Measurements from ENCODE around the gene MAPK9.

Gene MAPK9

DNA sequence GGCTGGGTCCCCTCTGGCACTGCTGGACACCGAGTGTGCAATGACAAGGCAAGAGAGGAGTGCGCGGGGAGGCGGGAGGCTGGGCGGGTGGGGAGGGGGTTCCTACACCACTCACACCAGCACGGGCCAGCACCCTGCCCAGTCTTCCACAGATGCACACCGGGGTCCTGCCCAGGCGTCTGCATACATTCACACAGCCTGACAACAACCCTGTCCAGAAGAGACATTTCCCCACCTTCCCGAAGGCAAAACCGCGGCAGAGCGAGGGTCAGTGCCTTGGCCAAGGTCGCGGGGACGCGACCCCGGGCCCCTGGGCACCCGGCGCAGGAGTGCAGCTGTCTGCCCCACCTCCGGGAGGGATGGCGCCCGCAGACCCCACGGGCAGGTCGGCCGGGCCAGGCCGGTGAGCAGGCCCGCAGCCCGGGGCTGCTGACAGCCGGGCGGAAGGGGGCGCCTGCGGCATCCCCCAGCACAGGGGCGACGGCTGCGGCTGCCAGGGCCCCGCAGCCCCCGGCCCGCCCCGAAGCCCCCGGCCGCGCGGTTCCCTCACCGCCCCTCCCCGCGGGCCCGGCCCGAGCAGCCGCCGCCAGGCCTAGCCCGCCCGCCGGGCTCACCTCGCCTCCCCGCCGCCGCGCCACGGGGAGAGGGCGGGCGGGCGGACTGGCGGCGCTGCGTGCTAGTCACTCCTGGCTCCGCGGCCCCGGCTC is 496 bp downstream of the MAPK9 start:
- peak; percentile 16 for DNase-seq

DNA sequence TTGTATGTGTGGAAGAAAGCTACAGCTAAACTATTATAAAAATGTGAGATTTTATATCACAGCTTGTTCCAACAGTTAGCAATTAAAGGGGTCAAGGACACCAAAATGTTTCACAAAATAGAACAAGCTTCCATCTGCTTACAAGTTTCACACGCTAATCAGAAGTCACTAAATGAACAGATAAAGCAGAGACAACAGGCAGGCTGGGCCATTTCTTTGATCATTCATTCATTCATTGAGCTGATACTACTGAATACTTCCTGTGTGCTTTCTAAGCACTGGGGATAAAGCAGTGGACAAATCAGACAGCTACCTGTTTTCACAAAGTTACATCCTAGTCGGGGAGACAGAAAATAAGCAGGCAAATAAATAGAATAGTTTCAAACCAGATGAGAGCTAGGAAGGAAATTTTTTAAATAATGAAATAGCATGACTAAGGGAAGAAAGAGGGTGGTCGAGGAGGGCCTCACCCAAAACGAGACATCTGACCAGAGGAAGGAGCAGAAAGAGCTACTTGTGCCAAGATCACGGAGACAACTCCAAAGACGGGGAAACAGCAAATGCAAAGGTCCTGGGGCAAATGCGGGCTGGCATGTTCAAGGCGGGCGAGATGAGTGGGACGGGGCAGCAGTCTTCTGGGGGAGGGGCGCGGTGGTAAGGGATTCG is 1.2 kb downstream of the MAPK9 start:
- no peak for DNase-seq

DNA sequence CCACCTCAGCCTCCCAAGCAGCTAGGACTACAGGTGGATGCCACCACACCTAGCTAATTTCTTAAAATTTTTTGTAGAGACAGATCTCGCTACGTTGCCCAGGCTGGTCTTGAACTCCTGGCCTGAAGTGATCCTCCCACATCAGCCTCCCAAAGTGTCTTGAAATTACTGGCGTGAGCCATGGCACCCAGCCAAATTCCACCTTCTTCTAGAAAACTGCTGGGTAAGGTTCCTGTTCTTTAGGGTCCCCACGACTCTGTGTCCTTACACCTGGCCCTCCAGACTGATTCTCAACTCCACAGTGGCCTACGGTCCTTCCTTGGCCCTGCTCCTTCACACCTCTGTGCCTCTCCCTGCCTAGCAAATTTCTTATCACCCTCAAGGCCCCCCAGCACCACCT is 1.9 kb downstream of the MAPK9 start:
- DNase-seq = no peak

DNA sequence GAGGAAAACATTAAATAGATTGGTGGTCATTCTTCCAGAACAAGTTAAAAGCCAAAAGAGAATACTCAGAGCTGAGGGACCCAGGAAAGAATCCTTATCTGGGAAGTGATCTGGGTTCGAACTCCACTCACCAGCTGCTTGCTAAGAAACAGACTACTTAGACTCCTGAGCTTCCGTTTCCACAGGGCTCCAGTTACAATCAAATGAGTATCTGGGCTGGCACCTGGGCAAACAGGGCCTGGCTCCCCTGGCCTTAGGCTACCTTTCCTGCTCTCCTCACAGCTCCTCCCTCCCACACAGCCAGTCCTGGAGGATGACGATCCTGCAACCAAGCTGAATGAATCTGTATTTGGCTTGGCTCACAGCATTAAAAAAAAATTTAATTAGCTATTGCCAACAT is 2.5 kb downstream of the MAPK9 start:
- peak; percentile 21 for DNase-seq

DNA sequence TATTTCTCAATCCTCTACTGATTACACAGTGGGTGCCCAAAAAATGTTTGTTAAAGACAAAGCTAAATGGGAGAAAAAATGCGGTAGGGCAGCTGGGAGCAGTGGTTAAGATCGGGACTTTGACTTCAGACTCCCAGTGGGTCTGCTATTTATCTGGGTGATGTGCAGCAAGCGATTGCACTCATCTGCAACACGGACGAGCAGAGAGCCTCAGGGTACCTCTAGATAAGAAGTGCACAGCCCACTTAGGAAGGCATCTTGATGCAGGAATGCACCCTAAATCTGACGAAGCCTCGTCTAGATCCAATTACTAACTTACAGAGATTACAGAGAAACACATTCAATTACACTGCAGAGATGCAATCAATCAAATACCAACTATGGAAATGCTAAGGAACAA is 4.0 kb downstream of the MAPK9 start:
- no peak for DNase-seq

DNA sequence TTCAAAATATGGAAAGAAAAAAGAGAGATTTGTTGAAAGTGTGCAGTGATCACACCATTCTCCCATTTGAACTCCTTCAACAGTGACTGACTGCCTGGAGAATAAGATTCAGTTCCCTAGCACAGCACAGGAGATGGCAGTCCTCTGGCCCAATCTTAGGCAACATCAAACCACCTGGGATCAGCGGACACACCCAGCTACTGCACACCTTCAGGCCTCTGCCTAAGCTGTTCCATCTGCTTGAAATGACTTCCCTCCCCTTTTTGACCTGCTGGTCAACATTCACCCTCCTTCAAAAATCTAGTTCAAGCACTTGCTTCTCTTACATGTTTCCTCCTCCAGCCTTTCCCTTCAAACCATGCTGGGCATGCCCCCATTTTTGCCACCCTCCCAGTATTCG is 4.5 kb downstream of the MAPK9 start:
- no peak for DNase-seq

DNA sequence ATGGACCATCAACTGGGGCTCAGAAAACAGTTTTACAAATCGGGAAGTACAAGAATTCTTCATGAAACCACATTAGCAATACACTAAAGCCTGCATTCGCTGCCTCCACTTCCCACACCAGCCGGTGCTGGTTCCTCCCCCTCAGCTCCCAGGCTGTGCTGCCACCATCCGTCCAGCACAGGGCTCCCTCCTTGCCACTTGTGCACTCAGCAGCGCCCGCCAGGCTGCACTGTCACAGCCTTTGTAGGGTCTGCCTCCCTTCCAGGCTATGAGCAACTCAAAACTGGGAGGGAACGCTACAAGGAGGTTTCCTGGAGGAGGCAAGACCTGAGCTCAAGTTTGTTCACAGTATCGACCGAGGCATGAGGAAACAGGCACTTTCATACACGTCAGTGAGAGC is 7.7 kb downstream of the MAPK9 start:
- DNase-seq = no peak

DNA sequence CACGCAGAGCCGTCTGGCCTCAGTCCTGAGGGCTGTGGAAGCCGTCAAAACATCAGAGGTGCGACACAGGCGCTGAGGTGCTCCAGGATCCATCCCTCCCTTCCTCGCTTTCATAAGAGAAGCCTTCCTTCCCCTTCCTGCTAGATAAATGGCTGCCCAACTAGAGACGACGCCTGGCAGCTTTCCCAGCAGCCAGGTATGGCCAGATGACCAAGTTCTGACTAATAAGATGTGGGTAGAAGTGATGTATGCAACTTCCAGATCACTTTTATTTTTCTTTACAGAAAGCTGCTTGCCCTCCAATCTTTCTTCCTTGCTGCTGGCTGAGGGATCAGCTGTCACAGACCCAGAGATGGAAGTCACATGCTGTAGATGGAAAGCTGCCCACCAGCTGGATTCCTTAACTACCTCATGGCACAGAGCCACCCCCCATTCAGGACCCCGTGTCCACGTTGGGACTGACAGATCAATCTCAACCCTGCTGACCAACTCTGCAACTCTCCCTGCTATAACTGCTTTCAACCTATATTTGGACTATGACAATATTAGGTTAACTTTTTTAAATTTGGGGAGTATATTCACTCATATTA is 8.8 kb downstream of the MAPK9 start:
- DNase-seq = no peak

DNA sequence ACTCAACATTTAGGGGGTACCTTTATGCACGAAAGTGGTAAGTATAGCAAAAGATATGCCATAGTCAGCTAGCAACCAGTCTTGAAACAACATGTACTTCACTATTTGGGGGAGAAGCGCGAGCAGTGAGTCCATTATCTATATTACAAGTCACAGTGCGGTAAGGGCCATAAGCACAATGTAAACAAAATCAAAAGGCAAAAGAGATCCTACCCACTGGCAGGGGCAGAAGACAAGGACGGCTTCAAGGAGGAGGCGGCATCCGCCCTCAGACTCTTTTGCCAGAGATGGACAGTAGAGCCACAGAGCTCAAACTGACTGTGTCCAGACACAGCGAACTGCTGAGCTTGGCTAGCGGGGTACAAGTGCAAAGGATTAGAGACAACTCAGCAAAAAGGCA is 9.6 kb downstream of the MAPK9 start:
- no peak for DNase-seq

DNA sequence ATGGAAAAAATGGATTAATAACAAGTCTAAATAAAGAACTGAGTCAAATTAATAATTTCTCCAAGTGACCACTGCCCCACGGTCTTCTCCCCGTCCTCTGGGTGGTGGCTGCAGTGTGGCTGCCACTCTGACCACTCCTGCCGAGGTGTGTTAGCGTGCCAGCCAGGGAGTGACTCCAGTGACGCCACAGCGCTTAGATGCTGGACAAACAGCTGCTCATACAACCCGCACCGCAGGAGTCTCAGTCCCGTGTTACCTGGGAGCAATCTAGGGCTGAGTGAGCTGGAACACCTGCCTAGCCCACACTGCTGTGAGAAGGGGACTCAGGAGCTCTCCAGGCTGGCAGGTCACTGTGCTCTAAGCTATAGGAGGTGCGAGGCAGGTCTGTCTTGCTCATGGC is 10.2 kb downstream of the MAPK9 start:
- DNase-seq = no peak

DNA sequence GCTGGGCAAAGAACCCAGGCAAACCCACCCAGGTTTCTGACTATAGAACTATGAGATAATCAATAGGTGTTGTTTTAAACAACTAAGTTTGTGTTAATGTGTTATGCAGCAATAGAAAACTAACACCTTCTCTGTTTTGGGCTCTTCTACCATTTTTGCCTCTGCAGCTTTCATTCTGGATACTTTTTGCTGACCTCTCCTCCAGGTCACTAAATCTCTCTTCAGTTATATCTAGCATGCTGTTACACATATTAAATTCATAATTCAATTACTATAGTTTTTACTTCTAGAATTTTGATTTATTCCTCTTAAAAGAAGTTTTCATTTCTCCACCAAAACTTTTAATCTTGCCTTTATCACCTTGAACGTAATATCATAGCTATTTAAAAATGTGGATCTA is 17.2 kb downstream of the MAPK9 start:
- no peak for DNase-seq

DNA sequence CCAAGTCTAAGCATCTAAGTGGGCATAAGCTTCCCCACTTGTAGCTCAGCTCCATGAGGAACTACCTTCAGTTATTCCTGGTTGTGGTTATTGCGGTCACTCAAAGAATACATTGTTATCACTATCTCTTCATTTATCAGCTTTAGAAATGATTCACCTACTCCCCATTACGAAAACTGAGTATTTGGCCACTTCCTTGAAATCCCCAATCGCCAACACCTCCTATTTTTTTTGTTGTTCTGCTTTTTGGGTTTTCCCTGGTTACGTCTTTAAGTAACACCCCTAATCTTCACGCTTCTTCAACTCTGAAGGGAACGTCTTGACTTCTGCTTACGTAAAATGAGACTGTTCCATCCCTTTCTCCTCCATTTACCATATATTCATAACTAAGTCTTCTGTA is 20.7 kb downstream of the MAPK9 start:
- no peak for DNase-seq

DNA sequence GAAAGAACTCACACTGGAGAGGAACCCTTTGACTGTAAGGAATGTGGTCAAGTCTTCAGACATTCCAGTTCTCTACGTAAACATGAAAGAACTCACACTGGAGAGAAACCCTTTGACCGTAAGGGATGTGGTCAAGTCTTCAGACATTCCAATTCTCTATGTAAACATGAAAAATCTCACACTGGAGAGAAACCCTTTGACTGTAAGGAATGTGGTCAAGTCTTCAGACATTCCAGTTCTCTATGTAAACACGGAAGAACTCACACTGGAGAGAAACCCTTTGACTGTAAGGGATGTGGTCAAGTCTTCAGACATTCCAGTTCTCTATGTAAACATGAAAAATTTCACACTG is 32.6 kb downstream of the MAPK9 start:
- no peak for DNase-seq

DNA sequence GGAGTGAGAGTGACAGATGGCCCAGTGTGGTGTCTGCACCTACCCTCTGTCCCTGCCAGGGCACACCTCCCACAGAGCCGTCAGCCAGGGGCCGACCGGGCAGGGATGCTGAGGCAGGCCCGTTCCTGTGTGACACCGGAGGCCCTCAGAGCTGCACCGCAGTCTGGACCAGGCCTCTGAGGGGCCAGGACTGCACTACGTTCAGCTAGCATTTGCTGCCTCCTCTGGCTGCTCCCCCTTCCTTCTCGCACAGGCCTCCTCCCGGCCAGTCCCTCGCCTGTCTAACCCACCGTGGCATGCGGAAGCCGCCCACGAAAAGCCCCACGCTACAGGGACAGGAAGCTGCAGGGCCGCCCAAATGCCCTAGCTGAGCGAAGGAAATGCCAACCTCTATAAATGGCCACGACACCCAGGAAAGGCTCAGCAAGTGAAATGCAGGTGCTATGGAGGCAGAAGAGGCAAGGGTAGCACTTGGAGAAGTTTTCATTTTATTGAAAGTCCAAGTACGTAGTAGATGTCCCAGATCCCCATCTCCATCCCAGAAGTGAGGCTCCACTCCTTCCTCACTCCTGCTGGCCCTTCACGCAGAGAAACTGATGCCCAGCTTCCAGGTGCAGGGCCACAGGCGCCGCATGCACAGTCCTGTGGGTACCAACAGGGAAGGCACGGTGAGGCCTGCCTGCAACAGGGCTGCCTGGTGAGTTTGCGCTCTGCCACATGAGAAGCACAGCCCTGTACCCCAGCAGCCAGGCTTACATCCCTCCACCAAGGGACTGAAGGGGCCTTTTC is 38.7 kb downstream of the MAPK9 start:
- no peak for DNase-seq

DNA sequence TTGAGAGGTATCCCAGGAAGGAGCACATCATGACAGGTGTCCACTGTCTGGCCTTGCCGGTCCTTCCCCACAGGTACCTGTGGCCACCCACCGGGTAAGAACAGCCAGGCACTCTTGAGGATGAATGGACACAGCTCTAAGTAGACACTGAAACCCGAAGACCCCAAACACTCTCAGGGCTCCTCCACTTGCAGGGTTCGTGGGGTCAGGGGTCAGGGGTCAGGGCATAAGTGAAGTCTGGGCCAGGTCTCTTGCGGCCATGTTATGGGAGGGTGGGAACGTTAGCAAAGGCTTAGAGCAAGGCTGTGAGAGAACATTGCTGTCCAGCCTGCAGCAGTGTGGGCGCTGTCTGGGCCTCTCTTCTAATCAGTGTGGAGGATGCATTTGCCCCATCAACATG is 40.0 kb downstream of the MAPK9 start:
- DNase-seq = no peak

DNA sequence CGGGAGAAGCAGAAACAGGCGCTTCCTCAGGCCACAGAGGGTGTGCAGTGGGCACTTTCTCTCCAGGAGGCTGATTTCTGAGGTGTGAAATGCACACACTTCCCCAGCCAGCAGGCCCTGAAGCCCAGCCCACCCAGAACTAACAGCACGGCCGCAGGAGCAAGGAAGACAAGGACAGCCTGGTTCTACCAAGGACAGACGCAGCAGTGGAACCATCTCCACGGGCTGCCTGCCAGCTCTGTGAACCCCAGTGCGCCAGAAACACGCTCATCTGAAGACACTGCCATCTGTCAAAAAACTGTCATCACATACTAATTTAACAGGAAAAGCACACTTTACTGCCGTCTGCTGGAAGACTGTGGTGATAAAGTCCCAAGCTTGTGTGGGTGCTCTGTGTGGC is 40.7 kb downstream of the MAPK9 start:
- DNase-seq = no peak

DNA sequence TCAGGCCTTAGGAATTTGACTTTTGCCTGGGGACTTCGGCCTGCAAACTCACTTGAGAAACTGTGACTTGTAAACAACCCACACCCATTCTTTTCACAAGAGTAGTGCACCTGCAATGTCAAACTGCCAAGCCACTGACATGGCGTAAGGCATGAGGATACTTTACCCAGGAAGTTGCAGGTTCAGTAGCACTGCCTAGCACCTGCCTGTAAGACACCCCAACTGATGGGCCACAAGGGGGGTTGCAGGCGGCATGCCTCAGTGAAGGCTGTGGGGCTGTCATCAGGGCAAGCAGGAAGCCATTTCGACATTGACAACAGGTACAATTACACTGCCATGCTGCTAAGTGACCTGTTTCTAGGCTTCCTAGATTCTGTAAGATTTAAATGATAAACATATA is 41.6 kb downstream of the MAPK9 start:
- DNase-seq = no peak

DNA sequence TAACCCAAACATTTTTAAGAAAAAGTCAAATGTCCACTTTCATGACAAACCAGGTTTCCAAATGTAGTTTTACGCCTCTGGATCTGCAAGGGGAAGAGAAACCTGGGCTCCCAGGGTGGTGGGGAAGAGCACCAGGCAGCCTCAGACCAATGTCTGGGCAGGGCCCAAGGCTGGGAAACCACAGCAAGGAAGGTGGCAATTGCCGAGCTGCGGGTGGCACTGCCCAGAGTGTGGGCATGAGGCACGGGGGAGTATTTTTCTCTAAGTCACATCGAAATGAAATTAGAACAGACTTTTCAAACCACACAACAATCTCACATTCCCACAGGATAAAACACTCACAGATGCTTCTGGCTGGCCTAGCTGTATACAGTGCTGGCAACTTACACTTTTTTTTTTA is 50.3 kb downstream of the MAPK9 start:
- no peak for DNase-seq

DNA sequence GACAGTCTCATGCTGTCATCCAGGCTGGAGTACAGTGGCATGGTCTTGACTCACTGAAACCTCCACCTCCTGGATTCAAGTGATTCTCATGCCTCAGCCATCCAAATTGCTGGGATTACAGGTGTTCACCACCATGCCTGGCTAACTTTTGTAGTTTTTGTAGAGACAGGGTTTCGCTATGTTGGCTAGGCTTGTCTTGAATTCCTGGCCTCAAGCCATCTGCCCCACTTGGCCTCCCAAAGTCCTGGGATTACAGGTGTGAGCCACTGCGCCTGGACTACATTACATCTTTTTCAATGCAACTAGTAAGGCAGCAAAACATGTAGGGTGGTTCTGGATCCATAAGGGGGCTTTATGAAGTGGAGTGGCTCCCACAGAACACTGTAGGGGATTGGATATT is 53.3 kb downstream of the MAPK9 start:
- DNase-seq = no peak

DNA sequence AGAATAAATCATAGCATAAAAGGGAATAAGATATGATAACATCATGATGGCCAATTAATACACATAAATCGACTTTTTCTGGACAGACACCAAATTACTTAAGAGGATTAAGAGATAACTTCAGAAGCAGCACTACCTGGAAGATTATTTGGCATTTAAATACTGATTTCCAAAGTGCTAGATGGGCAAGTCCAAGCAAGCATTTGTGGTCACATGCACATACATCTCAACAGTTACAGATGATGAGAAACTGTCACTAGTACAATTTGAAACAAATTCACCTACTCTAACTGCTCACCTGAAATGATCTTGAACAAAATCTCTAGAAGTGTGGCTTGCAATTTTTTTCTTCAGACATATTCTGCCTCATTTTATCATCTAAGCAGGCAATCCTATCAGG is 56.0 kb downstream of the MAPK9 start:
- no peak for DNase-seq

DNA sequence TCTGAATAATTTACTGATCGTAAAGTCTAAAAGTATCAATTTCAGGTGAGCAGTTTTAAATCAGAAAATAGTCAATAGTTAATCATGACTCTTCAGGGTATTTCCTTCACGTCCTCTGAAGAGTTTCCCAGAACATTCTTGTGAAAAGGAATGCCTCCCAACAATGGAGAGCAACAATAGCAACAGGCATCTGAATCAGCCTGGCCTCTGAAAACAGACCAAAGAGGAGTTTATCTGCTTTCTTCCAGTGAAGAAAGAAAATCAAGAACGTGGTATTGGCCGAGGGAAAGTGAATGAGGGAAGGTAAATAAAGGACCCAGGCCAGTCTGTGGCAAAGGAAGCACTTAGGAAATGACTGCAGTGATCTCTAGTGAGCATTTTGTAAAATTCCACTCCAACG is 56.8 kb downstream of the MAPK9 start:
- no peak for DNase-seq

DNA sequence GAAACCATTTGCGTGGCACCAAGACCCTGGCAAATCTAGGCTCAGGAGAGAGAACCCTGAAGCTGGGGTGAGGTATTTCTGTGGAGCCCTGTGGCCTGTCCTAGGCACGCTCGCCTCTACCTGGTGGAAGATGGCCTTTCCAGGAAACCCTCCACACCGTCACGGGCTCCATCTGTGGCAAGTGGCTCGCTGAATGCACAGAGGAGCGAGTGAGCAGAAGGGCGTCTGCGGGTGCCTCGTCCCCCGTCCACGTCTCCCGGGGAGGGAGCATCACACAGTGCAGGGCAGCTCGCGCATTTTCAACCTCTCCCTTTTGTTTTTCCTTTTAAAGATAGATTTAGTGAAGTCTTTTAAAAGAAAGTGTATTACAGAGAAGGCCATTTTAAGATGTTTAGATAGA is 57.6 kb downstream of the MAPK9 start:
- DNase-seq = no peak

DNA sequence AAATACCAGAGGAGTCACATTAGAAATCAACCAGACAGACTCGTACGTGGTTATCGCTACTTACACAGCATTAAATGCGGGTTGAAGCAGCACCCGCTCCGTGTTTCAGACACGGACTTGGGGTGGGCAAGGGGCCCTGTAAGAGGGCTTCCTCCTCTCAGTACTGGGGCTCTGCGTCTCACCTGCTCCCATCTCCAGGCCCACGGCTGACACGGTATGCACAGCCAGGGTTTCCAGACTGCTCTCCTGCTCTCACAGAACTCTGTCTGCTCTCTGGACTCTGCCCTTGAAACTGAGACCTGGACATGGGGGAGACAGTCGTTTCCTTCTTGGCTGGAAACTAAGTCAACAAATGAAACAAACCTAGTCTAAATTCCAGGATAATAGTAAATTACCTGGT is 58.2 kb downstream of the MAPK9 start:
- DNase-seq = no peak

DNA sequence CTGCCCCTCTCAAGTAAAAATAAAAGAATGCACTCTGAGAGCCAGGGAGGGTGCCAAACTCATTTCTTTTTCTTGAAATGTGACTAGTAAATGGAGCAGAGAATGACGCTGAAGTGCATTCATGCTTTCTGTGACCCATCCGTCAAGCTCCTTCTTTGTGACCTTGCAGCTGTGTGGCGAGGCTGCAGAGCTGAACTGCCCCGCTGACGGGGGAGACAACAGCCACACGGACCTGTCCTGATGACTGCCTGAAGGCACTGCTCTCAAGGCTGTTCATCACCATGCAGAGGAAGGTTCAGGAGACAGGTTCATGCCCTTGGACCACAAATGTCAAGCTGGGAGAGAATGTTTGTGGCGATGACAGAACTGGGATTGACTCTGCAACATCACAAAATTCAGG is 61.9 kb downstream of the MAPK9 start:
- DNase-seq = no peak
